HepG2 (cell line): Measurements from ENCODE around the gene U2SURP. TPM values are rescaled to one million over a fixed set of nuclear protein-coding genes. Genes with fewer than 3 reads are reported as not detected.

Experiments
- ARNT2 ChIP-seq: sonication (generic); formaldehyde crosslinking; IDR thresholded peaks from 2 replicates; pipeline ENCODE4 v1.8.0; 2022; ENCODE audit warnings: mild to moderate bottlenecking, low read depth, missing genetic modification reagents, moderate library complexity
- ARNTL ChIP-seq: sonication (generic); formaldehyde crosslinking; IDR thresholded peaks from 2 replicates; pipeline ENCODE4 v1.4.0; 2020; ENCODE audit warnings: mild to moderate bottlenecking, missing genetic modification reagents
- CENPX ChIP-seq: sonication (generic); formaldehyde crosslinking; IDR thresholded peaks from 2 replicates; pipeline ENCODE4 v1.9.0; 2021; ENCODE audit warnings: mild to moderate bottlenecking, missing genetic modification reagents, moderate library complexity
- E2F1 ChIP-seq: sonication (generic); formaldehyde crosslinking; IDR thresholded peaks from 2 replicates; pipeline ENCODE4 v1.5.0; 2020; ENCODE audit warnings: missing genetic modification reagents
- EP300 ChIP-seq, 3 experiments: sonication (generic) in 1 of 3; formaldehyde crosslinking in 1 of 3; IDR thresholded peaks; 2 replicates each; pipeline versions ENCODE4 v1.5.1 to v1.6.1; 2011 to 2020; ENCODE audit warnings: low read depth in 2 of 3, low read length in 2 of 3, borderline replicate concordance in 1 of 3, improper control_type of control experiment in 1 of 3, mild to moderate bottlenecking in 1 of 3, missing genetic modification reagents in 1 of 3, moderate library complexity in 1 of 3
- FOSL2 ChIP-seq: sonication (generic); formaldehyde crosslinking; IDR thresholded peaks from 2 replicates; pipeline ENCODE4 v1.4.0; 2020; ENCODE audit warnings: missing genetic modification reagents
- FOXO4 ChIP-seq: sonication (generic); formaldehyde crosslinking; conservative IDR thresholded peaks from 2 replicates; pipeline ENCODE4 v1.8.1; 2023; ENCODE audit warnings: missing genetic modification reagents
- HMG20A ChIP-seq: IDR thresholded peaks from 2 replicates; pipeline ENCODE4 v1.6.1; 2016; ENCODE audit warnings: borderline replicate concordance
- JUN ChIP-seq: sonication (generic); formaldehyde crosslinking; IDR thresholded peaks from 2 replicates; pipeline ENCODE4 v1.4.0; 2020; ENCODE audit warnings: mild to moderate bottlenecking, missing genetic modification reagents
- NRL ChIP-seq: sonication (generic); formaldehyde crosslinking; IDR thresholded peaks from 2 replicates; pipeline ENCODE4 v1.5.0; 2020; ENCODE audit warnings: missing genetic modification reagents, mild to moderate bottlenecking, moderate library complexity, borderline replicate concordance
- PHB2 ChIP-seq: fragments of 450-650 bp; IDR thresholded peaks from 2 replicates; pipeline ENCODE4 v1.6.1; 2018; ENCODE audit not compliant: partially characterized antibody
- SP4 ChIP-seq: sonication (generic); formaldehyde crosslinking; IDR thresholded peaks from 2 replicates; pipeline ENCODE4 v1.8.1; 2023; ENCODE audit warnings: mild to moderate bottlenecking, missing genetic modification reagents
- XBP1 ChIP-seq: sonication (generic); formaldehyde crosslinking; IDR thresholded peaks from 2 replicates; pipeline ENCODE4 v1.5.0; 2020; ENCODE audit warnings: missing genetic modification reagents
- XRCC5 ChIP-seq: fragments of 200-400 bp; formaldehyde crosslinking; optimal IDR thresholded peaks from 2 replicates; pipeline ENCODE3; 2017; ENCODE audit warnings: mild to moderate bottlenecking, low read length
- ZFP36L2 ChIP-seq: sonication (generic); formaldehyde crosslinking; IDR thresholded peaks from 2 replicates; pipeline ENCODE4 v1.4.0; 2020; ENCODE audit warnings: missing genetic modification reagents
- ZMYM3 ChIP-seq: sonication (generic); formaldehyde crosslinking; IDR thresholded peaks from 2 replicates; pipeline ENCODE4 v1.5.1; 2020; ENCODE audit warnings: mild to moderate bottlenecking, missing genetic modification reagents
- ZNF124 ChIP-seq: sonication (generic); formaldehyde crosslinking; IDR thresholded peaks from 2 replicates; pipeline ENCODE4 v1.4.0; 2020; ENCODE audit warnings: missing genetic modification reagents
- ZNF704 ChIP-seq: sonication (generic); formaldehyde crosslinking; IDR thresholded peaks from 2 replicates; pipeline ENCODE4 v1.8.1; 2023; ENCODE audit warnings: mild to moderate bottlenecking, inconsistent platforms, moderate library complexity, missing genetic modification reagents, borderline replicate concordance
- polyA plus RNA-seq, 8 experiments: library from polyadenylated mRNA; depleted of rRNA in 3 of 8; stranded (reverse) in 7 of 8; unstranded in 1 of 8; fragments of >200 nt; fragmentation: Illumina TruSeq in 4 of 8; extraction: Trizol in 4 of 8; gene quantifications; 2 replicates each; pipeline versions ENCODE4 v1.2.1 to v1.2.3, GENCODE V29; 2011 to 2016; ENCODE audit warnings: low read depth in 4 of 8, missing spikeins in 1 of 8, mixed read lengths in 1 of 8; ENCODE audit not compliant: insufficient read depth in 1 of 8
- total RNA-seq, 5 experiments: library from RNA; depleted of rRNA; stranded (reverse); fragments of >200 nt; fragmentation: Illumina TruSeq; extraction: Trizol; gene quantifications; 2 replicates each; pipeline ENCODE4 v1.2.3, GENCODE V29; 2016; ENCODE audit warnings: low read depth in 1 of 5
- TF ChIP-seq, protein P1 (sequence below): sonication (generic); formaldehyde crosslinking; IDR thresholded peaks from 2 replicates; pipeline ENCODE4 v1.4.0; 2020; ENCODE audit warnings: mild to moderate bottlenecking, missing genetic modification reagents
- TF ChIP-seq, protein P2 (sequence below): fragments of 450-650 bp; IDR thresholded peaks from 2 replicates; pipeline ENCODE4 v1.6.1; 2016

U2SURP gene
- total and polyA plus RNA-seq, 2 of the 13 experiments (the other 11 are each of a cell fraction or from before 2014, with no cell fraction given) = 55.9 to 173 TPM

GRCh38 chr3:142976621-142977398, 24.6 kb upstream of the U2SURP start (continued):
- TF ChIP-seq FOXO4 (CRISPR knock-in tag) (no peak), CENPX (CRISPR knock-in tag) (no peak), EP300 (IDR thresholded peaks at IDR 0.05; ENCODE audit: low read depth in 2 of 2, low read length in 2 of 2) (peak in 1 of 2 experiments; percentile 47; a peak in 2 of 4 replicates), EP300 (CRISPR knock-in tag; IDR thresholded peaks at IDR 0.05; ENCODE audit: borderline replicate concordance) (0 out of 2 replicates have a peak, but pooled peaks have one; percentile 42), ZNF124 (no peak), ZMYM3 (peak; percentile 44; the same call in 1 of the 2 replicates), PHB2 (no peak), SP4 (CRISPR knock-in tag) (no peak), NRL (CRISPR knock-in tag) (no peak), FOSL2 (CRISPR knock-in tag) (peak; percentile 97), JUN (CRISPR knock-in tag) (peak; percentile 90; the same call in 1 of the 2 replicates), E2F1 (no peak), XRCC5 (no peak), ARNT2 (no peak), ZNF704 (no peak), ARNTL (CRISPR knock-in tag) (no peak), HMG20A (CRISPR knock-in tag) (peak; percentile 82; the same call in 1 of the 2 replicates), ZFP36L2 (no peak), XBP1 (CRISPR knock-in tag) (no peak)
- TF ChIP-seq, protein P1, sequence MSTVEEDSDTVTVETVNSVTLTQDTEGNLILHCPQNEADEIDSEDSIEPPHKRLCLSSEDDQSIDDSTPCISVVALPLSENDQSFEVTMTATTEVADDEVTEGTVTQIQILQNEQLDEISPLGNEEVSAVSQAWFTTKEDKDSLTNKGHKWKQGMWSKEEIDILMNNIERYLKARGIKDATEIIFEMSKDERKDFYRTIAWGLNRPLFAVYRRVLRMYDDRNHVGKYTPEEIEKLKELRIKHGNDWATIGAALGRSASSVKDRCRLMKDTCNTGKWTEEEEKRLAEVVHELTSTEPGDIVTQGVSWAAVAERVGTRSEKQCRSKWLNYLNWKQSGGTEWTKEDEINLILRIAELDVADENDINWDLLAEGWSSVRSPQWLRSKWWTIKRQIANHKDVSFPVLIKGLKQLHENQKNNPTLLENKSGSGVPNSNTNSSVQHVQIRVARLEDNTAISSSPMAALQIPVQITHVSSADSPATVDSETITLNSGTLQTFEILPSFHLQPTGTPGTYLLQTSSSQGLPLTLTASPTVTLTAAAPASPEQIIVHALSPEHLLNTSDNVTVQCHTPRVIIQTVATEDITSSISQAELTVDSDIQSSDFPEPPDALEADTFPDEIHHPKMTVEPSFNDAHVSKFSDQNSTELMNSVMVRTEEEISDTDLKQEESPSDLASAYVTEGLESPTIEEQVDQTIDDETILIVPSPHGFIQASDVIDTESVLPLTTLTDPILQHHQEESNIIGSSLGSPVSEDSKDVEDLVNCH (CRISPR knock-in tag) = no peak
- TF ChIP-seq, protein P2, sequence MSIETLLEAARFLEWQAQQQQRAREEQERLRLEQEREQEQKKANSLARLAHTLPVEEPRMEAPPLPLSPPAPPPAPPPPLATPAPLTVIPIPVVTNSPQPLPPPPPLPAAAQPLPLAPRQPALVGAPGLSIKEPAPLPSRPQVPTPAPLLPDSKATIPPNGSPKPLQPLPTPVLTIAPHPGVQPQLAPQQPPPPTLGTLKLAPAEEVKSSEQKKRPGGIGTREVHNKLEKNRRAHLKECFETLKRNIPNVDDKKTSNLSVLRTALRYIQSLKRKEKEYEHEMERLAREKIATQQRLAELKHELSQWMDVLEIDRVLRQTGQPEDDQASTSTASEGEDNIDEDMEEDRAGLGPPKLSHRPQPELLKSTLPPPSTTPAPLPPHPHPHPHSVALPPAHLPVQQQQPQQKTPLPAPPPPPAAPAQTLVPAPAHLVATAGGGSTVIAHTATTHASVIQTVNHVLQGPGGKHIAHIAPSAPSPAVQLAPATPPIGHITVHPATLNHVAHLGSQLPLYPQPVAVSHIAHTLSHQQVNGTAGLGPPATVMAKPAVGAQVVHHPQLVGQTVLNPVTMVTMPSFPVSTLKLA = no peak
